Hypothalamus (tissue), 51 donors: ENCODE results near the gene SENP5.
A peak's percentile ranks its signal among the peaks of the same experiment; 100 is the strongest.

ENCODE experiments used
- DNase-seq, 51 donors: peaks; one replicate each; lab custom pipeline; 2025; lab: John Stamatoyannopoulos, UW

The SENP5 gene

GRCh38 chr3:196966526-196967401 is 99.0 kb downstream of the SENP5 start:
- peak in 10 of 51 donors; percentile 10 to 40 (median 19) for DNase-seq

GRCh38 chr3:196967412-196968232 is 99.9 kb downstream of the SENP5 start:
- DNase-seq, result no peak

GRCh38 chr3:196968233-196969133 is 100.8 kb downstream of the SENP5 start, which contains the start of gene PIGZ:
TSS of gene PIGZ (minus strand) at chr3:196968833. CDS start at chr3:196952031, 16,802 bp downstream.
- DNase-seq, result peak in 19 of 51 donors; percentile 5 to 62 (median 32)

GRCh38 chr3:196969134-196969659 is 101.5 kb downstream of the SENP5 start:
- peak in 9 of 51 donors; percentile 10 to 46 (median 19) for DNase-seq

GRCh38 chr3:196969660-196970546 is 102.2 kb downstream of the SENP5 start:
- peak in 31 of 51 donors; percentile 8 to 70 (median 29) for DNase-seq

- DNase-seq, result no peak
Observed at GRCh38 chr3:196970547-196971093, 102.9 kb downstream of the SENP5 start.

- DNase-seq, result no peak
Observed at GRCh38 chr3:196971094-196971698, 103.5 kb downstream of the SENP5 start.

GRCh38 chr3:196974661-196975060 is 106.9 kb downstream of the SENP5 start:
- no peak for DNase-seq

- no peak for DNase-seq
Observed at GRCh38 chr3:196975349-196975748, 107.6 kb downstream of the SENP5 start.

- DNase-seq, result no peak
Observed at GRCh38 chr3:196976941-196977340, 109.2 kb downstream of the SENP5 start.

GRCh38 chr3:196979545-196979944 is 111.8 kb downstream of the SENP5 start:
- peak in 1 of 51 donors; percentile 30 for DNase-seq

GRCh38 chr3:196981657-196982056 is 113.9 kb downstream of the SENP5 start:
- no peak for DNase-seq

- no peak for DNase-seq
Observed at GRCh38 chr3:196983186-196983585, 115.5 kb downstream of the SENP5 start.
